Hair follicular keratinocyte (primary cell): ENCODE data around the gene SLC8A1. TPM values are rescaled to one million over a fixed set of nuclear protein-coding genes. Genes with fewer than 3 reads are reported as not detected.

Experiments used
- total RNA-seq: library from RNA; depleted of rRNA; stranded (reverse); fragments of >200 nt; gene quantifications from 2 replicates; pipeline ENCODE4 v1.2.3, GENCODE V29; 2015

Gene SLC8A1
- 6.8 and 9.1 TPM in 2 replicates for total RNA-seq

GRCh38 chr2:40451918-40452605 is at the start of gene SLC8A1:
Gene SLC8A1, minus strand, starts transcription at chr2:40452090.

